PC-3 (cell line): Measurements from ENCODE around the gene ATP2B2.

Experiments
- CTCF ChIP-seq: fragments of 300-600 bp; sonication (generic); conservative IDR thresholded peaks from 2 replicates; pipeline ENCODE4 v1.5.1; 2017; ENCODE audit warnings: antibody characterized with exemption, low read depth, mild to moderate bottlenecking, low read length
- EZH2 ChIP-seq: fragments of 300-600 bp; sonication (generic); IDR thresholded peaks from one replicate; pipeline ENCODE4 v1.6.1; 2017; ENCODE audit warnings: antibody characterized with exemption, mild to moderate bottlenecking, low read length; ENCODE audit not compliant: unreplicated experiment
- EZH2phosphoT487 ChIP-seq: fragments of 300-600 bp; sonication (generic); IDR thresholded peaks from 2 replicates; pipeline ENCODE4 v1.6.1; 2018; ENCODE audit warnings: mild to moderate bottlenecking, antibody characterized with exemption, low read length, borderline replicate concordance

- TF ChIP-seq EZH2 (no peak), CTCF (no peak), EZH2phosphoT487 (no peak)
Observed at GRCh38 chr3:10420745-10421475, 84.5 kb downstream of the ATP2B2 start.
